HL-60 (cell line): ENCODE results near the gene PAXIP1.

ENCODE experiments used
- DNase-seq, 2 experiments: peaks; one replicate each; pipeline ENCODE4 v3.0.0-alpha.2; 2010 to 2020; ENCODE audit warnings: low read depth in 1 of 2, low spot score in 1 of 2
- H3K27ac ChIP-seq: fragments of 250-450 bp; sonication (Bioruptor Pico); replicated peaks from 2 replicates; pipeline ENCODE4 v1.5.1; 2020; ENCODE audit warnings: mild to moderate bottlenecking, moderate library complexity
- H3K27me3 ChIP-seq: fragments of 250-450 bp; sonication (Bioruptor Pico); 2 replicates; pipeline ENCODE4 v1.5.1; 2021; ENCODE audit warnings: mild to moderate bottlenecking, moderate library complexity; ENCODE audit not compliant: insufficient read depth, poor library complexity, severe bottlenecking
- H3K4me3 ChIP-seq: replicated peaks from 2 replicates; pipeline ENCODE4 v1.5.1; 2011; ENCODE audit warnings: mild to moderate bottlenecking, control low read depth, low read length; ENCODE audit not compliant: insufficient read depth
- CTCF ChIP-seq: IDR thresholded peaks from one replicate; pipeline ENCODE4 v1.5.1; 2011; ENCODE audit warnings: low read length, control low read depth, inconsistent platforms; ENCODE audit not compliant: insufficient read depth
- GABPA ChIP-seq: IDR thresholded peaks from 2 replicates; pipeline ENCODE4 v1.6.1; 2012; ENCODE audit warnings: low read depth
- POLR2AphosphoS5 ChIP-seq: IDR thresholded peaks from 2 replicates; pipeline ENCODE4 v1.6.1; 2012; ENCODE audit warnings: low read depth
- REST ChIP-seq: IDR thresholded peaks from 2 replicates; pipeline ENCODE4 v1.6.1; 2012; ENCODE audit warnings: low read depth; ENCODE audit not compliant: insufficient replicate concordance
- SPI1 ChIP-seq: IDR thresholded peaks from 2 replicates; pipeline ENCODE4 v1.6.1; 2012; ENCODE audit warnings: low read depth, mild to moderate bottlenecking, borderline replicate concordance

PAXIP1 gene

GRCh38 chr7:154978017-154978416 is 24.9 kb downstream of the PAXIP1 start:
- TF ChIP-seq GABPA (no peak), SPI1 (no peak), REST (no peak), POLR2AphosphoS5 (no peak), CTCF (no peak)
- no peaks in the 10 kb centered on the region for H3K27me3 ChIP-seq
- no peak for DNase-seq
- H3K4me3 ChIP-seq: no peak overlapping the region
- H3K27ac ChIP-seq: no peak overlapping the region

GRCh38 chr7:154977250-154977649 is 25.7 kb downstream of the PAXIP1 start:
- no peak overlapping the region for H3K4me3 ChIP-seq

GRCh38 chr7:154976844-154977243 is 26.1 kb downstream of the PAXIP1 start:
- TF ChIP-seq GABPA (no peak), REST (no peak), SPI1 (no peak), POLR2AphosphoS5 (no peak), CTCF (no peak)
- H3K27ac ChIP-seq: no peak overlapping the region
- no peak overlapping the region for H3K4me3 ChIP-seq

More at GRCh38 chr7:154977250-154977649, 25.7 kb downstream of the PAXIP1 start:
- TF ChIP-seq GABPA (no peak), CTCF (no peak), POLR2AphosphoS5 (no peak), REST (no peak), SPI1 (no peak)
- Histone ChIP-seq H3K27ac (no peak overlapping the region), H3K27me3 (no peaks in the 10 kb centered on the region)
- no peak for DNase-seq

More at GRCh38 chr7:154976844-154977243, 26.1 kb downstream of the PAXIP1 start:
- DNase-seq: no peak
- no peaks in the 10 kb centered on the region for H3K27me3 ChIP-seq
